Measurements from ENCODE around the gene FAH. TPM values are rescaled to one million over a fixed set of nuclear protein-coding genes. Genes with fewer than 3 reads are reported as not detected.

FAH gene
- polyA plus RNA-seq, 3 donors, result 16.5 to 25.4 (median 24.0) TPM

GRCh38 chr15:80217327-80217900, 64.6 kb downstream of the FAH start:
- no peaks in the 10 kb centered on the region for H3K36me3 ChIP-seq (replicated peaks in 1 of 2; ENCODE audit: control insufficient read depth in 1 of 2, insufficient read depth in 2 of 2, low read length in 2 of 2)
- DNase-seq, result no peak
- H3K4me1 ChIP-seq (ENCODE audit: control insufficient read depth in 1 of 2, insufficient read depth in 2 of 2, low read length in 2 of 2), result no peaks in the 10 kb centered on the region
- Mint-ChIP-seq H3K27ac (no peak overlapping the region), H3K4me3 (no peak overlapping the region), H3K36me3 (no peaks in the 10 kb centered on the region), H3K27me3 (ENCODE audit: low read depth in 3 of 3) (peaks cover 10 to 11% (median 11%) of the 10 kb centered on the region in 3 donors), H3K9me3 (peaks cover 0 to 10% (median 3%) of the 10 kb centered on the region in 7 donors), H3K4me1 (no peaks in the 10 kb centered on the region)
- H4K20me1 ChIP-seq (ENCODE audit: insufficient read depth, low read length), result no peaks in the 10 kb centered on the region
- no peak overlapping the region for H3K4me2 ChIP-seq (replicated peaks; ENCODE audit: extremely low read depth, low read length, poor library complexity, severe bottlenecking)
- WGBS (ENCODE audit: insufficient coverage), result no CpG with 5 or more reads among the region's 4 CpGs
- no peak overlapping the region for H3K9ac ChIP-seq (ENCODE audit: insufficient read depth, low read length, poor library complexity, severe bottlenecking)
- TF ChIP-seq, protein P1, sequence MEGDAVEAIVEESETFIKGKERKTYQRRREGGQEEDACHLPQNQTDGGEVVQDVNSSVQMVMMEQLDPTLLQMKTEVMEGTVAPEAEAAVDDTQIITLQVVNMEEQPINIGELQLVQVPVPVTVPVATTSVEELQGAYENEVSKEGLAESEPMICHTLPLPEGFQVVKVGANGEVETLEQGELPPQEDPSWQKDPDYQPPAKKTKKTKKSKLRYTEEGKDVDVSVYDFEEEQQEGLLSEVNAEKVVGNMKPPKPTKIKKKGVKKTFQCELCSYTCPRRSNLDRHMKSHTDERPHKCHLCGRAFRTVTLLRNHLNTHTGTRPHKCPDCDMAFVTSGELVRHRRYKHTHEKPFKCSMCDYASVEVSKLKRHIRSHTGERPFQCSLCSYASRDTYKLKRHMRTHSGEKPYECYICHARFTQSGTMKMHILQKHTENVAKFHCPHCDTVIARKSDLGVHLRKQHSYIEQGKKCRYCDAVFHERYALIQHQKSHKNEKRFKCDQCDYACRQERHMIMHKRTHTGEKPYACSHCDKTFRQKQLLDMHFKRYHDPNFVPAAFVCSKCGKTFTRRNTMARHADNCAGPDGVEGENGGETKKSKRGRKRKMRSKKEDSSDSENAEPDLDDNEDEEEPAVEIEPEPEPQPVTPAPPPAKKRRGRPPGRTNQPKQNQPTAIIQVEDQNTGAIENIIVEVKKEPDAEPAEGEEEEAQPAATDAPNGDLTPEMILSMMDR (IDR thresholded peaks at IDR 0.05), result no peak
- no peaks in the 10 kb centered on the region for H3K79me2 ChIP-seq (ENCODE audit: insufficient read depth, low read length)
- no peak overlapping the region for H3K27ac ChIP-seq (ENCODE audit: low read depth in 1 of 2, low read length in 2 of 2)
- H2AFZ ChIP-seq (ENCODE audit: insufficient read depth, low read depth, low read length, poor library complexity, severe bottlenecking), result no peak overlapping the region
- intact Hi-C loops (cut with micrococcal nuclease), result no loop called here
- no peaks in the 10 kb centered on the region for H3K9me3 ChIP-seq (replicated peaks in 1 of 2; ENCODE audit: control insufficient read depth in 1 of 2, insufficient read depth in 1 of 2, low read length in 2 of 2)
- no peaks in the 10 kb centered on the region for H3K27me3 ChIP-seq (ENCODE audit: control insufficient read depth in 2 of 2, insufficient read depth in 2 of 2, low read length in 2 of 2)
- H3K4me3 ChIP-seq (replicated peaks in 1 of 3; ENCODE audit: low read depth in 2 of 3, low read length in 3 of 3), result no peak overlapping the region

- no peak overlapping the region for H3K27ac ChIP-seq (ENCODE audit: low read depth in 1 of 2, low read length in 2 of 2)
These were observed 67.2 kb downstream of the FAH start for GRCh38 chr15:80219955-80220354.

More at GRCh38 chr15:80219955-80220354, 67.2 kb downstream of the FAH start:
- Mint-ChIP-seq H3K9me3 (peaks cover 0 to 7% (median 0%) of the 10 kb centered on the region in 7 donors), H3K27me3 (ENCODE audit: low read depth in 3 of 3) (peaks cover 11 to 12% (median 11%) of the 10 kb centered on the region in 3 donors), H3K4me3 (no peak overlapping the region), H3K36me3 (no peaks in the 10 kb centered on the region), H3K4me1 (no peaks in the 10 kb centered on the region), H3K27ac (peak overlapping the region in 1 of 7 donors; percentile 13)
- no CpG with 5 or more reads among the region's 2 CpGs for WGBS (ENCODE audit: insufficient coverage)
- Histone ChIP-seq H3K4me3 (replicated peaks in 1 of 3; ENCODE audit: low read depth in 2 of 3, low read length in 3 of 3) (no peak overlapping the region), H3K4me2 (replicated peaks; ENCODE audit: extremely low read depth, low read length, poor library complexity, severe bottlenecking) (no peak overlapping the region), H3K9ac (ENCODE audit: insufficient read depth, low read length, poor library complexity, severe bottlenecking) (no peak overlapping the region), H3K36me3 (replicated peaks in 1 of 2; ENCODE audit: control insufficient read depth in 1 of 2, insufficient read depth in 2 of 2, low read length in 2 of 2) (no peaks in the 10 kb centered on the region), H3K4me1 (ENCODE audit: control insufficient read depth in 1 of 2, insufficient read depth in 2 of 2, low read length in 2 of 2) (no peaks in the 10 kb centered on the region), H3K27me3 (ENCODE audit: control insufficient read depth in 2 of 2, insufficient read depth in 2 of 2, low read length in 2 of 2) (no peaks in the 10 kb centered on the region), H3K9me3 (replicated peaks in 1 of 2; ENCODE audit: control insufficient read depth in 1 of 2, insufficient read depth in 1 of 2, low read length in 2 of 2) (no peaks in the 10 kb centered on the region), H3K79me2 (ENCODE audit: insufficient read depth, low read length) (no peaks in the 10 kb centered on the region), H4K20me1 (ENCODE audit: insufficient read depth, low read length) (no peaks in the 10 kb centered on the region), H2AFZ (ENCODE audit: insufficient read depth, low read depth, low read length, poor library complexity, severe bottlenecking) (no peak overlapping the region)
- intact Hi-C loops (cut with micrococcal nuclease), result no loop called here
- DNase-seq, result no peak
- TF ChIP-seq, protein P1 (IDR thresholded peaks at IDR 0.05), result no peak
